ENCODE results near the gene JAKMIP3. TPM values are rescaled to one million over a fixed set of nuclear protein-coding genes. Genes with fewer than 3 reads are reported as not detected.
"Not testable (repeated sequence)": the region's sequence is repeated elsewhere in the genome, so short reads cannot be mapped to it uniquely, and the experiment has no call there.

JAKMIP3 gene
- polyA plus RNA-seq, 4 donors: 0.09 to 0.37 (median 0.24) TPM

DNA sequence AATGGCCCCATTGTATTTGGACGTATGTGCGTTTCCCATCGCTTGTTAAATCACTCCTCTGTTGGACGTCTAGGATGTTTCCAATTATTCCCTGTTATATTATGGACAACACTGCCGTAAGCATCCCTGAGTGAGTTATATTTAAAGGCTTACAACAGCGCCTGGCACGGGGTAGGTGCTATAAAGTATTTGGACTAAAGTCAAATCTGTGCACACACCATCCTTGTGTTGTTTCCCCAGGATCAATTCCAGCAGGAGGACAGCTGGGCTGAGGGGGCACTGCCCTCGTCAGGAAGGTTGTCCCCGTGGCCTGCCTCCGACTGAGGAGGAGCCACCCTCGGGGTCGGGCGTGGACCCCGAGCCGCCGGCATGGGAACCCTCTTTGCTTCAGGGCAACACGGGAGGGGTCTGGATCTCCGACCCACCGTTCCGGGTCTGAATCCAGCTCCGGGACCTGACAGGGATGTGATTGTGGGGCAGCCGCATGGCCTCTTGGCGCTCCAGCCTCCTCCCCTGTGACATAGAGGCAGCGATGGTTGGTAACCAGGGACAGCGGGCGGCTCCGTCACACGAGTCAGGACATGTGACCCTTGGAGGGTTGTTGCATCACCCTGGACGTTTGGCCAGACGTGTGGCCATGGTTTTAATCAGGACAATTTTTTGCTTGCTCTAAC lies 1.5 kb upstream of the JAKMIP3 start:
- DNase-seq (ENCODE audit: low read depth in 4 of 4, low spot score in 3 of 4): no peak

DNA sequence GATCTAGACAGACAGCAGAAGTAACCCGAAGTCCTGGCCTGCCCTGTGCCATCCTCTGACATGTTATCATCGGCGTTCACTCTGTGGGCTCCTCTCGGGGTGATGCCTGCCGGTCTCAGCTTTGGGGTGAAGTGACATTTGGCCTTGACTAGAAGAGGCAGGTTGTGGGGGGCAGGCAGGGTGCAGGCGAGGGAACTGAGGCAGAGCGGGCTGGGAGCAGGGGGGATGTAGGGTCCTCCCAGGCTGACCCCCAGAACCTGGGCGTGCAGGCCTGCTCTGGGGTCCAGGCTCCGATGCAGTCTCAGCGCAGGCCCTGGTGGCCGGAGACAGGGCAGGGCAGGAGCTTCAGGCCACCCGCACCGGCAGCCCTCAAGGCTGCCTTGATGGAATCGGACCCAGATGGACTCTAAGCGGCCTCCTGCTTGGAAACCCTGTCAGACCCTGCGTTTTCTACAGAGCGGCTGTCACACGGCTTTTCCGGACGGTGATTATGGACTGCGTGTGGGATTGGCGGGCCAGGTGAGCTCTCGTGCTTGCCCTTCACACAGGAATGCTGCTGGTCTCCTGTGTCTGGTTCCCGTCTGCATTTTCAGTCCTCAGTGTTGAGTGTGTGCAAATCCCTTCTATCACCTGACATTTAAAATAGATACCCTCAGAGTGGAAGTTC lies 842 bp upstream of the JAKMIP3 start:
- no peak for DNase-seq (ENCODE audit: low read depth in 4 of 4, low spot score in 3 of 4)

DNA sequence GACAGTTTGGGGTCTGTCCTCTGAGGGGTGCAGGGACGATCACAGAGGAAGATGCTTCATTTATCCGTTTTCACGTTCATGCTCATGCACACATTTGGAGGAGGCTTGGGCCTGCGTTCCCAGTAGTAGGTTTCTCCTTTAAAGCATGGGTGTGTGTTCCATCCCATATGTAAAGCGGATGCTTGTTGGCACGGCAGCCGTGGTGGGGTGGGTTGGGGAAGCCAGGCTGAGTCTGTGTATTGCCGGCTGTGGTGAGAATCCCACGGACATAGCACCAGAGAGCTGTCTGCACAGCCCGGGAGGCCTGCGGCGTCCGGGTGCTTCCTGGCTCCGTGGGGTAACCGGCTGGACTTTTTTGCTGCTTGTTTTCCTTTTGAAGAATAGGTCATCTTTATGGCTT lies 440 bp downstream of the JAKMIP3 start:
- DNase-seq (ENCODE audit: low read depth in 4 of 4, low spot score in 3 of 4): no peak

DNA sequence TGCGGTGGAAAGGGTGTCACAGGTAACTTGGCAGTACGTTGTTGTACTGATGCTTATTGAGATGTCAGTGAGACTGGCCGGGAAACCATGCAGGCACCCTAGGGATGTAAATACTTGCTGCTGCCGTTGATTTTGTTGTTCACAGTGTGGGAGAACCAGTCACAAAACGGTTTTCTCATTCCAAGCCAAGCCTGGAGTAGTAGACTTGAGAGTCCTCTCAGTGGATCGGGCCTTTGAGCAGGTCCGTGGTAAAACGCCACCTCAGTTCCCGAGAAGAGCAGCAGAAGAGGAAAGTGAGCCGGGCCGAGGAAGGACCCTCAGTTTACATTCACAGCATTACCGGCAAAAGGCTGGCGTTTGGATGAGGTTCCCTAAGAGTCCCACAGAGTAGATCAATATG lies 1.1 kb downstream of the JAKMIP3 start:
- DNase-seq (ENCODE audit: low read depth in 4 of 4, low spot score in 3 of 4): no peak

DNA sequence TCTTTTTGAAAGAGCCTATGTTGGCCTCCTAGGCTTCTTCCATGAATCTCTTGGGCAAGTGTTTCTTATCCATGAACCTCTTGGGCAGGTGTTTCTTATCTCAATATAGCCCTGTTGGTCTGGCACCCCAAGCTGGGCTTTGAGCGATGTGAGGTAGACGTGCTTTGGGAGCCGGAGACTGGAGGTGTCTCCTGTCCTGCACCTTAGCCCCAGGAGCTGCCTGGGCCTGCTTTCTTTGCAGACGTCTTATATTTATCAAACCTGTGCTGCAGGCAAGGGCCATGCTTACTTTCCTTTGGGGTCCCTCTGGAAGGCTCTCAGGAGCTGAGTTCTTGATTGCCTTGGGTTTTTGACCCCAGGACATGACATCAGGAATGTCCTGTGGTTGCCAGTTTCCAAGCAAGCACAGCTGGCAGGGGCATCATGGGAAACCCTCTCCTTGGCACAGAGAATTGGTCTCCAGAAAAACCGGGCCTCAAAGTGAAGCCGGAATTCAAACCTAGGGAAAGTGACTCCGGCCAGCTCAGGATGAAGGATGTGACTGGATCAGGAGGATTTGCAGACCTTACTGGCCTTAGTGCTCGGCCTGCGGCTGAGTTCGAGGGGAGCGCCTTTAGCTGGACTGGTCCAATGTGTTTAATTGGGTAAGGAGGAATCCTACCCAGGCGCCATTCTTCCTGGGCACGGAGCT lies 2.8 kb downstream of the JAKMIP3 start:
- DNase-seq (ENCODE audit: low read depth in 4 of 4, low spot score in 3 of 4): no peak

DNA sequence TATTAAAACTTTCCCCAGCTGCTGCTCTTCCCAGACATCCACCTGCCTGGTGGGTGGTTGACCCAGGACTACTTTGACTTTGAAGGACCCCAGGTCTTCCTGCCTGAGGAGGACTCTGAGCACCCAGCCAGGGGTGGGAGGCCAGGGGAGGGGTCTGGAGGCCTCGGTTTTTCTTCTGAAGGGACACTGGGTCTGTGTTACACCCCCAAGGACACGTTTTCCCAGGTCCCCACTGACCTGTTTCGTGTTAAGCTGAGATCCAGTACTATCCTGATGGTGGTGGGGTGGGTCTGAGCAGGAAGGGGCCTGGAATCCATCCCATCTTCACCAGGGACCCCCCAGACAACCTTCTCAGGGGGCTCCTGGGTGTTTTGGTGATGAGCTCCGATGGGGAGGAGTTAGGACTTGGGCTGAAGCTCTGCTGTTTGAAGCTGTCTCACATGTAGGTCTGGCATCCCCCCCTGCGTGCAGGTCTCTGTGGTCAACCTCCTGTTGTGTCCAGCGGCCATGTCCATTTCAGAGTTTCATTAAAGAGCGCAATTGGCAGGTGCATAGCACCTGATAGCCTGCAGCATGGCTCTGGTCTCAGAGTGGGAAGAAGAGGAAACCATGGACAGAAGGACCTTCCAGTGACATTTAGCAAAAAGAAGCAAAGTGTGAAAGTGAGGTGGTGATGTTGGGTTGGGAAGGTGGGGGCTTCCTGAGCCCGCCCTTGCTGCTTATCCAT lies 3.5 kb downstream of the JAKMIP3 start:
- no peak for DNase-seq (ENCODE audit: low read depth in 4 of 4, low spot score in 3 of 4)

DNA sequence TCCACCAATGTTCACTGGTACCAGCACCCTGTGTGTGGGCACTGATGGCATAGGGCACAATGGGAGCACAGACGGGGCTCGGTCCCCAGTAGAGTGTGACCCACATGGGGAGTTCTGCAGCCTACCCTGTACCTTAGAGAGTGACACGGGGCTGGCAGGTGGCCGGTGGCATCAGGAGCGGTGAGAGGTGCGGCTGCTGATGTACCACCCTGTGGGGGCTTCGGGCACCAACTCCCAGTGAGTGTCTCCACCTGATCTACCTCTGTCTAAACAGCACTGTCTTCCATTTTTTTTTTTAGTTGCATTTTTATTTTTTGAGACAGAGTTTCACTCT lies 4.1 kb downstream of the JAKMIP3 start:
- DNase-seq (ENCODE audit: low read depth in 4 of 4, low spot score in 3 of 4): no peak

DNA sequence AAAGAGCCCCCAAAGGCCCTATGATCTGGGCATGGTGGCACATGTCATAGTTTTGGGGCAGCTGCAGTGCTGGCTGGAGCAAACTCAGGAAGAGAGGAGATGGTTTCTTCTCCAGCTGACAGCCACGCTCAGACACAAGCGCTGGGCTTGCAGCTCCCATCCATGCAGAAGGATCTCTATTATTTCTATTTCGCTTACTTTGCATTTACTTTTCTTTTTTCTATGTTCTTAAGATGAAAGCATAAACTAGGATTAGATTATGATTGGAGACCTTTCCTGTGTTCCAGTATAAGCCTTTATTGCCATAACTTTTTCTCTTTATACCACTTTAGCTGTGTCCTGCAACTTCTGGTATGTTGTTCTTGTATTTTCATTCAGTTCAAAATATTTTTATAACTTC lies 5.0 kb downstream of the JAKMIP3 start:
- DNase-seq (ENCODE audit: low read depth in 4 of 4, low spot score in 3 of 4): no peak

DNA sequence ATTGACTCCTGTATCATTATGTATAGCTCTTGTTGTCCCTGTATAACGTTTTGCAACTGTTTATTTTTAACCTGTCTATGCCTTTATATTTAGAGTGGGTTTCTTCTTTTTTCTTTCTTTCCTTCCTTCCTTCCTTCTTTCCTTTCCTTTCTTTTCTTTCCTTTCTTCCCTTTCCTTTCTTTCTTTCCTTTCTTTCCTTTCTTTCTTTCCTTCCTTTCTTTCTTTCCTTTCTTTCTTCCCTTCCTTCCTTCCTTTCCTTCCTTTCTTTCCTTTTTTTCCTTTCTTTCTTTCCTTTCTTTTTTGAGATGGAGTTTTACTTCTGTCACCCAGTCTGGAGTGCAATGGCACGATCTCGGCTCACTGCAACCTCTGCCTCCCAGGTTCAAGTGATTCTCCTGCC lies 5.9 kb downstream of the JAKMIP3 start:
- DNase-seq (ENCODE audit: low read depth in 4 of 4, low spot score in 3 of 4): no peak

DNA sequence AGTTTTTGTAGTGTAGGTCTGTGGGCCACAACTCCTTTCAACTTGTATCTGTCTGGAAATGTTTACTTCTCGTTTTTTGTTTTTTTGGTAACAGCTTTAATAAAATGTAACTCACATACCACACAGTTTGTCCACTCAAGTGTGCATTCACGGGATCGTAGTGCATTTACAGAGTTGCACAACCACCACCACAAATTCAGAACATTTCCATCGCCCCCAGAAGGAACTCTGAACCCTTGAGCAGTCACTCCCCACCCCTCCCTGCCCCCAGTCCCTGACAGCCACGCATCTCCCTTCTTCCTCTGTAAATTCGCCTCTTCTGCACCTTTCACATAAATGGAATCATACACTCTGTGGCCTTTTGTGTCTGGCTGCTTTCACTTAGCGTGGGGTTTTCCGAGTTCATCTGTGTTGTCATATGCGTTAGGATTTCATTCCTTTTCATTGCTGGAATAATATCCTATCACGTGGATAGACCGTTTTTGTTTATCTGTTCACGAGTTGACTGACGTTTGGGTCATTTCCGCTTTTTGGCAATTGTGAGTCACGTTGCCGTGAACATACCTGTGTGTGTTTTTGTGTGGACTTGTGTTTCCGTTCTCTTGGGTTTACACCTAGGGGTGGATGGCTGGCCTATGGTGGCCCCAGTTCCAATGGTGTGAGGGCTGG lies 10.3 kb downstream of the JAKMIP3 start:
- no peak for DNase-seq (ENCODE audit: low read depth in 4 of 4, low spot score in 3 of 4)

DNA sequence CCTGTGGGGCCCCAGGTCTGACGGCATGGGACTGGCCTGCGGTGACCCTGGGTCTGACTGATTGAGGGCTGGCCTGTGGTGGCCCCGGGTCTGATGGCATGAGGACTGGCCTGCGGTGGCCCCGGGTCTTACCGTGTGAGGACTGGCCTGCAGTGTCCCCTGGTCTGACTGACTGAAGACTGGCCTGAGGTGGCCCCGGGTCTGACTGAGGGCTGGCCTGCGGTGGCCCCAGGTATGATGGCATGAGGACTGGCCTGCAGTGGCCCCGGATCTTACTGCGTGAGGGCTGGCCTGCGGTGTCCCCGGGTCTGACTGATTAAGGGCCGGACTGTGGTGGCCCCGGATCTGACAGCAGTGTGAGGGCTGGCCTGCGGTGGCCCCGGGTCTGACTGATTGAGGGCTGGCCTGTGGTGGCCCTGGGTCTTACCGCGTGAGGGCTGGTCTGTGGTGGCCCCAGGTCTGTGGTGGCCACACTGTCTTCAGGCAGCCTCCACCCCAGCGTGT lies 10.9 kb downstream of the JAKMIP3 start:
- DNase-seq (ENCODE audit: low read depth in 4 of 4, low spot score in 3 of 4): no peak

DNA sequence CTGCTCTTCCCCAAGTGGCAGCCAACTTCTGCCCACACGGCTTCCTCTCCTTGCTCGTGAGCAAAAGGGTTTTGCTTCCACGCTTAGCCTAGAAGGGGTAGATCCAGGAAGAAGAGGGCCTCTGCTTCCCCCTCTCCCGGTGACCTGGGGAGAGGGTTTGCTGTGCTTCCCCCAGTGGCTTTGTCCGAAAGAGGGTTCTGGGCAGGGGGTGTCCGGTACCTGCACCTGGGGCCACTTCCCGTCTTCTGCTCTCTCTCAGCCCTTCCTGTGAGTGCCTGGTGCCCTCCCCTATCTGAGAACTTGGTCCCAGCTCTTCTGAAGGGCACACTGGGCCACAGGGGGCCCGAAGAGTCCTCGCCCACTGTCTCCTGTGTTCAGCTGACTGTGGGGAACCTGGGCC lies 11.3 kb downstream of the JAKMIP3 start:
- no peak for DNase-seq (ENCODE audit: low read depth in 4 of 4, low spot score in 3 of 4)

DNA sequence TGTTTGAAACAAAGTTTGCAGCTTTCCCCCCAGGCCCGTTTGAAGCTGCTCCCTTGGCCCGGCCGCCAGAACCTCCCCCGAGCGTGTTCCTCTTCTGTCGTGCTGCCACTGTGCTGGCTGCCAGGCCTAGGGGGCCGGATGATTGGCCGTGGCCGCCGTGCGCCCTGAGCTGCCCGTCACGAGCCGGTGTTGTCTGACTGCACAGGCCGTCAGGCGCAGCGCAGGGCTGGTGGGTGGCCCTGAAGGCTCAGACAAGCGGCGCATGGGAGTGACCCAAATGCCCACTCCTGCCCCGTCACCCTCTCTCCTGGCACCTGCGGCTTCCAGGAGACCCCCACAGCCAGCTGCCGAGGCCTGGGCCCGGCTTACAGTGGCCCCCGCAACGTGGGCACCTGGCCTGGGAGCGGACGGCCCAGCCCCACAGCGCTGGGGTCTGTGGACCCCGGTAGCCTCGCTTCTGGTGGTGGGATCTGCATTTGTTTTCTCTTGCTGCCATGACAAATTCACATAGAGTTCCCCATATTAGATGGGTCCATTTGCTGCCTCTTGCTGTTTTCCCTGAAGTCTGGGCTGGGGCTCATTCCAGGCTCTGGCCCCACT lies 13.1 kb downstream of the JAKMIP3 start:
- DNase-seq (ENCODE audit: low read depth in 4 of 4, low spot score in 3 of 4): no peak

DNA sequence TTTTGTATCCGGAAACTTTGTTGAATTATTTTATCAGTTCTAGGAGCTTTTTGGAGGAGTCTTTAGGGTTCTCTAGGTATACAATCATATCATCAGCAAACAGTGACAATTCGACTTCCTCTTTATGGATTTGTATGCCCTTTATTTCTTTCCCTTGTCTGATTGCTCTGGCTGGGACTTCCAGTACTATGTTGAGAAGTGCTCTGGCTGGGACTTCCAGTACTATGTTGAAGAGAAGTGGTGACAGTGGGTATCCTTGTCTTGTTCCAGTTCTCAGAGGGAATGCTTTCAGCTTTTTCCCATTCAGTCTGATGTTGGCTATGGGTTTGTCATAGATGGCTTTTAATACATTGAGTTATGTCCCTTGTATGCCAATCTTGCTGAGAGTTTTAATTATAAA lies 18.6 kb downstream of the JAKMIP3 start:
- not testable (repeated sequence) for DNase-seq (ENCODE audit: low read depth in 4 of 4, low spot score in 3 of 4)

DNA sequence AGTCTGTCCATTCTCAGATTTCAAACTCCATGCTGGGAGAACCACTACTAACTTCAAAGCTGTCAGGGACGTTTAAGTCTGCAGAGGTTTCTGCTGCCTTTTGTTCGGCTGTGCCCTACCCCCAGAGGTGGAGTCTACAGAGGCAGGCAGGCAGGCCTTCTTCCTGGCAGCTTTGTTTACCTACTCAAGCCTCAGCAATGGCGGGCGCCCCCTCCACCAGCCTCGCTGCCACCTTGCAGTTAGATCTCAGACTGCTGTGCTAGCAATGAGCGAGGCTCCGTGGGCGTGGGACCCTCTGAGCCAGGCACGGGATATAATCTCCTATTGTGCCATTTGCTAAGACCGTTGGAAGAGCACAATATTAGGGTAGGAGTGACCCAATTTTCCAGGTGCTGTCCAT lies 27.5 kb downstream of the JAKMIP3 start:
- not testable (repeated sequence) for DNase-seq (ENCODE audit: low read depth in 4 of 4, low spot score in 3 of 4)

DNA sequence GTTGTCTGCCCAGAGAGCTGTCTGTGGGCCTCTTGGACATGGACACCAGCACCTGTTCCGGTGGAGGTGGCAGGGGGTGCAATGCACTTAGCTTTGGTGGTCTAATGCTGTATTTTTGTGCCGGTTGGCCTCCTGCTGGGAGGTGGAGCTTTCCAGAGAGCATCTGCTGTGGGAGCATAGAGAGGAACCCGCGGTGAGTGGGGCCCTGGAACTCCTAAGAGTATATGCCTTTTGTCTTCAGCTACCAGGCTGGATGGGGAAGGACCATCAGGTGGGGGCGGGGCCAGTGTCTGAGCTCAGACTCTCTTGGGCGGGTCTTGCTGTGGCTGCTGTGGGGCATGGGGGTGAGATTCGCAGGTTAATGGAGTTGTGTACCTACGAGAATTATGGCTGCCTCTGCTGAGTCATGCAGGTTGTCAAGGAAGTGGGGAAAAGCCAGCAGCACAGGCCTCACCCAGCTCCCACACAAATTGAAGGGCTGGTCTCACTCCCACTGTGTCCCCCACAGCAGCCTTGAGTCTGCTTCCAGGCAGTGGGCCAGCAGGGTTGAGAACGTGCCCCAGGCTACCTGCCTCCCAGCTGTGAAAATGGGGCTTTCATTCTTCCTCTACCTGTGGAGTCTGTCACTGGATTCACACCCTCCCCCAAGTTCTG lies 29.0 kb downstream of the JAKMIP3 start:
- no peak for DNase-seq (ENCODE audit: low read depth in 4 of 4, low spot score in 3 of 4)

DNA sequence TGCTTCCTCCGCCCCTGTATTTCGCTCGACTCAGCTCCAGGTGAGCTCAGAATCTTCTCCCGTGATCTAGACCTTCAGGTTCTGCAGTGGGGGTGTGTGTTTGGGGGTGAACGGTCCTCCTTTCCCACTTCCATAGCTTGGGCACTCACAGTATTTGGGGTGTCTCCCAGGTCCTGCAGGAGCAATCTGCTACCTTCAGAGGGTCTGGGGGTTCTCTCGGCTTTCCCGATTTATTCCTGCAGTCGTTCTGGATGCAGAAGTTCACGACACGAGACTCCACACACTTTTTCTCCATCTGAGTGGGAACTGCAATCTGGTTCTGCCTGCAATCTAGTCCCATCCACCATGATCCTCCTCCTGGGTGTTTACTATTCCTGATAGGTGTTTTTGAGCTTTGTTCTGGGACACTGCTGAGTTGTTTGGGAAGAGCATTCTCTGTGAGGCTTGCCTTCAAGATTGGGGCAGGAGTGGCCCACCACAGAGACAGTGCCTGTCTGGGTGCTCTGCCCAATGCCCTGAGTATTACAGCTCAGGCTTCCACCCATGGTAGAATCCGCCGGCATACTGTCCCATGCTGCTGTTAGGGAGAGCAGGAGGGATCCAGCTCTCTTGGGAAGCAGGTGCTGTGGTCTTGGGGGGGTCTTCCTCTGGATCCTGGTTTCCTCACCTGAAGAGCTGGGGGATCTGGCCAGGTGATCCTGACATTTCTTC lies 29.8 kb downstream of the JAKMIP3 start:
- no peak for DNase-seq (ENCODE audit: low read depth in 4 of 4, low spot score in 3 of 4)

DNA sequence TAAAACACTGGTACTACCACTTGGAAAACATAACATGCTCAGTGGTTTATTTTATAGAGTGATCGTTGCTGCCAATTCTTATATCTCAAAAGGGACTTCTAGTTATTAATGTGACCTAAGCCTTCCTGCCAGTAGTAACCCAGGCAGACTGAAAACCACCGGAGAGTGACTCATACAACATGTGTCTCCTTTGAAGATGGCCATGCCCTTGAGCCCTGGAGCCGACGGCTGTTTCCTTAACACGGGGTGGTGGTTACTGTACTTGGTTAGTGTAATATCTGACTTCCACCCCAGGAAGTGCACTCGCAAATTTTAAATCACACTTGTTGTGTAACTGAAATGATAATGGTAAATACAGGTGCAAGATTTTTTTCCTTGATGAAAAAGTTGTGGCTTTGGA lies 30.5 kb downstream of the JAKMIP3 start:
- DNase-seq (ENCODE audit: low read depth in 4 of 4, low spot score in 3 of 4): no peak

DNA sequence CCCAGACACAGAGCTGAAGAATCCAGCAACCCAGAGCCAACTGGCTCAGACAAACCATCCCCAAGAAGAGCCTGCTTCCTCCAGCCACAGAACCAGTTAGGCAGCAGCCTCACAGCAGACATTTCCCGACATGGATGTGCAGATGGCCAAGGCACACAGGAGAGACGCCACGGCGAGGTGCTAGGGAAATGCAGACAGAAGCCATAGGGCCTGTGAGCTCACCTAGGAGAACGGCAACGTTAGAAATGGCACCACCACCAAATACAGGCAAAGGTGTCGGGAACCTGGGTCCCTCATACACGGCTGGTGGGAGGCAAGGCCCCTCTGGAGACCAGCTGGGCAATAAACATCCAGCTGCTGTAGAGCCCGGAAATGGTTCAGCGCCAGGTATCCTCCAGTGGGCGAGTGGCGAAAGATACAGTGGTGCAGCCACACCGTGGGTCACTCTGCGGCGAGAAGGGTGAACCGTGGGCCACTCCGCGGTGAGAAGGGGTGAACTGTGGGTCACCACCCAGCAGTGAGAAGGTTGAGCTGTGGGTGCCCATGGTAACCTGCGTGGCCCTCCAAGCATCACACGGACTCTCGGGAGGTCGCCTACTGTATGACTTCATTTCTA lies 31.2 kb downstream of the JAKMIP3 start:
- DNase-seq (ENCODE audit: low read depth in 4 of 4, low spot score in 3 of 4): no peak

Measured in right renal pelvis (tissue), 4 donors.